B cell (primary cell): ENCODE data around the gene OTUD5. TPM values are rescaled to one million over a fixed set of nuclear protein-coding genes. Genes with fewer than 3 reads are reported as not detected.

Experiments used
- ATAC-seq: fragments of 200-7000 bp; cut with Tn5 transposase; one replicate; pipeline ENCODE4 v1.10.0; 2021; ENCODE audit warnings: low read depth, mild to moderate bottlenecking, moderate number of reproducible peaks, moderate library complexity
- CTCF ChIA-PET: fragments of 350-600 bp; sonication (Branson Sonifier 250); formaldehyde crosslinking; loops from one replicate; lab custom pipeline; 2021; ENCODE audit warnings: antibody characterized with exemption, inconsistent platforms; lab: Charles Lee
- POLR2A ChIA-PET: fragments of 350-600 bp; sonication (Branson Sonifier 250); formaldehyde crosslinking; loops from one replicate; lab custom pipeline; 2021; ENCODE audit warnings: antibody characterized with exemption; lab: Charles Lee
- DNase-seq: peaks from one replicate; pipeline ENCODE4 v3.0.0; 2013
- H2AFZ ChIP-seq: 2 replicates; pipeline ENCODE4 v1.6.1; 2012; ENCODE audit warnings: mild to moderate bottlenecking, low read depth, low read length; ENCODE audit not compliant: insufficient read depth, poor library complexity, severe bottlenecking
- H3K27ac ChIP-seq, 2 donors: 1 replicate in 1 of 2; 2 replicates in 1 of 2; pipeline ENCODE4 v1.5.1; 2012 to 2013; ENCODE audit warnings: low read length in 2 of 2, mild to moderate bottlenecking in 2 of 2, moderate library complexity in 1 of 2
- H3K27me3 ChIP-seq, 4 experiments: fragments of 200-600 bp in 1 of 4; sonication (generic) in 1 of 4; replicated peaks in 1 of 4; 1 replicate in 2 of 4; 2 replicates in 2 of 4; pipeline versions ENCODE4 v1.6.1 to v1.7.0; 2013 to 2016; ENCODE audit warnings: low read length in 3 of 4, mild to moderate bottlenecking in 2 of 4, mixed read lengths in 1 of 4, moderate library complexity in 1 of 4; ENCODE audit not compliant: insufficient read depth in 4 of 4, control insufficient read depth in 3 of 4; ENCODE audit errors: control extremely low read depth in 1 of 4
- H3K36me3 ChIP-seq, 2 experiments: replicated peaks in 1 of 2; 1 replicate in 1 of 2; 2 replicates in 1 of 2; pipeline versions ENCODE4 v1.6.1 to v1.7.1; 2013; ENCODE audit warnings: low read length in 1 of 2; ENCODE audit not compliant: insufficient read depth in 2 of 2, control insufficient read depth in 1 of 2; ENCODE audit errors: control extremely low read depth in 1 of 2, extremely low read depth in 1 of 2
- H3K4me1 ChIP-seq, 2 donors: fragments of 200-600 bp in 1 of 2; sonication (generic) in 1 of 2; 1 replicate in 1 of 2; 2 replicates in 1 of 2; pipeline versions ENCODE4 v1.5.1 to v1.6.1; 2013 to 2017; ENCODE audit warnings: low read length in 2 of 2; ENCODE audit not compliant: control insufficient read depth in 2 of 2, insufficient read depth in 2 of 2
- H3K4me2 ChIP-seq: replicated peaks from 2 replicates; pipeline ENCODE3; 2012; ENCODE audit warnings: mild to moderate bottlenecking, low read depth, low read length; ENCODE audit not compliant: poor library complexity, severe bottlenecking
- H3K4me3 ChIP-seq, 5 experiments: fragments of 200-600 bp in 1 of 5; sonication (generic) in 1 of 5; 1 replicate in 3 of 5; 2 replicates in 2 of 5; pipeline versions ENCODE4 v1.5.1 to v1.7.0; 2011 to 2016; ENCODE audit warnings: low read length in 4 of 5, mild to moderate bottlenecking in 4 of 5, low read depth in 2 of 5, control low read depth in 1 of 5, moderate library complexity in 1 of 5; ENCODE audit not compliant: insufficient read depth in 1 of 5; ENCODE audit errors: control extremely low read depth in 1 of 5, extremely low read depth in 1 of 5
- H3K79me2 ChIP-seq: fragments of 200-600 bp; sonication (generic); one replicate; pipeline ENCODE4 v1.6.0; 2016; ENCODE audit warnings: low read length; ENCODE audit not compliant: control insufficient read depth, insufficient read depth
- H3K9ac ChIP-seq: fragments of 200-600 bp; sonication (generic); 2 replicates; pipeline ENCODE4 v1.6.1; 2017; ENCODE audit warnings: mild to moderate bottlenecking, low read length, moderate library complexity
- H3K9me3 ChIP-seq, 3 donors: one replicate each; pipeline versions ENCODE4 v1.6.1 to v1.7.1; 2013; ENCODE audit warnings: low read length in 2 of 3; ENCODE audit not compliant: control insufficient read depth in 2 of 3, insufficient read depth in 1 of 3; ENCODE audit errors: control extremely low read depth in 1 of 3
- H4K20me1 ChIP-seq: 2 replicates; pipeline ENCODE4 v1.6.0; 2012; ENCODE audit warnings: mild to moderate bottlenecking, low read length; ENCODE audit not compliant: insufficient read depth, control insufficient read depth, poor library complexity, severe bottlenecking
- H3K27ac Mint-ChIP-seq: one replicate; pipeline ENCODE4 v1.8.0; 2021; ENCODE audit warnings: mixed read lengths
- H3K27me3 Mint-ChIP-seq: one replicate; pipeline ENCODE4 v1.8.0; 2021; ENCODE audit warnings: mixed read lengths
- H3K4me1 Mint-ChIP-seq: one replicate; pipeline ENCODE4 v1.8.0; 2021; ENCODE audit warnings: mixed read lengths
- H3K4me3 Mint-ChIP-seq: one replicate; pipeline ENCODE4 v1.8.0; 2021; ENCODE audit warnings: mixed read lengths
- H3K9me3 Mint-ChIP-seq: one replicate; pipeline ENCODE4 v1.8.0; 2022; ENCODE audit warnings: mixed read lengths; ENCODE audit not compliant: insufficient read depth
- EZH2 ChIP-seq: IDR thresholded peaks from 2 replicates; pipeline ENCODE4 v1.6.1; 2012; ENCODE audit warnings: borderline replicate concordance, low read depth, mild to moderate bottlenecking, moderate library complexity, low read length; ENCODE audit not compliant: insufficient read depth, poor library complexity, severe bottlenecking
- WGBS: methylation state at CpG from one replicate; pipeline ENCODE4 v1.1.5; 2013; ENCODE audit warnings: missing lambda C conversion rate; ENCODE audit not compliant: insufficient coverage; 5-methylcytosine and 5-hydroxymethylcytosine counted together
- intact Hi-C: fragments of 100-400 bp; cut with micrococcal nuclease; formaldehyde crosslinking; loops from one replicate; pipeline ENCODE4 v1.10.0; 2022
- polyA plus RNA-seq: library from polyadenylated mRNA; depleted of rRNA; stranded (reverse); fragments of >200 nt; gene quantifications from 2 replicates; pipeline ENCODE4 v1.2.3, GENCODE V29; 2012
- total RNA-seq, 2 donors: library from RNA; stranded (reverse); fragments of 120-200 nt in 1 of 2; gene quantifications; 1 replicate in 1 of 2; 2 replicates in 1 of 2; pipeline versions ENCODE4 v1.2.3 to v1.2.4, GENCODE V29; 2013 to 2022
- TF ChIP-seq, protein P1 (sequence below): fragments of 200-600 bp; IDR thresholded peaks from one replicate; pipeline ENCODE4 v1.8.0; 2022; ENCODE audit warnings: antibody characterized with exemption, mild to moderate bottlenecking

Gene OTUD5
- total and polyA plus RNA-seq, 2 donors (not counting 1 experiment from before 2014, with no cell fraction given): 105 to 116 TPM

DNA sequence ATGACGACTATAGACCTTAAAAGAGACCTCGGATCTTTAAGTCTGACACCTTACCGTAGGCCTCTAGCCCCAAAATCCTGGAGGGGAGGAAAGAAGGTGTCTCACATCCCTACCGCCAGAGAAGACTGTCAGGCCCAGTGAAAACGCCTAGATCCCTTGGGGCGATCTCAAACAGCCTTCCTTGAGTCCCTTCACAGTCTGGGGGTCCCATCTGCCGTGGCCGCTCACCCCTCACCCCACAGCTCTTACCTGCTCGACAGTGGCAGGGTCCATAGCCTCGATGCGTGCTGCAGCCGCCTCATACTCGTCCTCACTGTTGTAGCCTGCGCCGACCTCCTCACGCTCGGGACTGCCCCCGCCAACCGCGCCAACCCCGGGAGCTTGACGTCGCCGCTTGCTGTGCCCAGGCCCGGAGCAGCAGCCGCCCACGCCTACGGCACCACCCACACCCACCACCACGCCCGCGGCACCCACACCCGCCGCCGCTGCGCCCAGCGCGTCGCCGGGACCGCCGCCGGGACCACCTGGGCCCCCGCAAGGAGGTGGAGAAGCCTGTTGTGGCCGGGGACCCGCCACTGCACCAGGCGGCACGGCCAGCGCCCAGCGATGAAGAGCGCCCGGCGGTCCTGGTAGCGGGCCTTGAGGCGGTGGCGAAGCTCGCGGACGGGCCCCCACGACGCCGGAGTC lies 536 bp downstream of the OTUD5 start:
- 1% methylated on average over 50 of the region's 61 CpGs for WGBS
- intact Hi-C loops: loop anchor here (5.0 kb wide), 2 partner anchors 165 to 1300 kb away; partner anchors contain the start of genes GPKOW and UXT
- H3K4me2 ChIP-seq: peak overlapping the region; percentile 86
- Mint-ChIP-seq H3K27me3 (no peaks in the 10 kb centered on the region), H3K4me3 (peak overlapping the region; percentile 83), H3K4me1 (peaks cover 67% of the 10 kb centered on the region), H3K9me3 (no peaks in the 10 kb centered on the region), H3K27ac (peak overlapping the region; percentile 84)
- H2AFZ ChIP-seq: no peak overlapping the region
- peaks cover 0 to 28% of the 10 kb centered on the region in 2 experiments for H3K36me3 ChIP-seq
- peaks cover 56 to 75% of the 10 kb centered on the region in 2 donors for H3K4me1 ChIP-seq
- no peaks in the 10 kb centered on the region for H3K27me3 ChIP-seq
- peak overlapping the region; percentile 17 to 75 (median 65) for H3K4me3 ChIP-seq
- H3K9me3 ChIP-seq: no peaks in the 10 kb centered on the region
- DNase-seq (peak; percentile 64), ATAC-seq (no peak)
- ChIA-PET POLR2A (interaction anchor here (0.9 to 2.8 kb wide), 6 partner anchors 13 to 65 kb away, joined by 3 to 17 read pairs (median 7); partner anchors contain the start of gene SLC35A2), CTCF (interaction anchor here (0.9 to 1.7 kb wide), 2 partner anchors 16 to 19 kb away, joined by 3 to 4 read pairs; no protein-coding TSS in a partner anchor)
- TF ChIP-seq, protein P1, sequence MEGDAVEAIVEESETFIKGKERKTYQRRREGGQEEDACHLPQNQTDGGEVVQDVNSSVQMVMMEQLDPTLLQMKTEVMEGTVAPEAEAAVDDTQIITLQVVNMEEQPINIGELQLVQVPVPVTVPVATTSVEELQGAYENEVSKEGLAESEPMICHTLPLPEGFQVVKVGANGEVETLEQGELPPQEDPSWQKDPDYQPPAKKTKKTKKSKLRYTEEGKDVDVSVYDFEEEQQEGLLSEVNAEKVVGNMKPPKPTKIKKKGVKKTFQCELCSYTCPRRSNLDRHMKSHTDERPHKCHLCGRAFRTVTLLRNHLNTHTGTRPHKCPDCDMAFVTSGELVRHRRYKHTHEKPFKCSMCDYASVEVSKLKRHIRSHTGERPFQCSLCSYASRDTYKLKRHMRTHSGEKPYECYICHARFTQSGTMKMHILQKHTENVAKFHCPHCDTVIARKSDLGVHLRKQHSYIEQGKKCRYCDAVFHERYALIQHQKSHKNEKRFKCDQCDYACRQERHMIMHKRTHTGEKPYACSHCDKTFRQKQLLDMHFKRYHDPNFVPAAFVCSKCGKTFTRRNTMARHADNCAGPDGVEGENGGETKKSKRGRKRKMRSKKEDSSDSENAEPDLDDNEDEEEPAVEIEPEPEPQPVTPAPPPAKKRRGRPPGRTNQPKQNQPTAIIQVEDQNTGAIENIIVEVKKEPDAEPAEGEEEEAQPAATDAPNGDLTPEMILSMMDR: no peak
- TF ChIP-seq EZH2: no peak
- peaks cover 34% of the 10 kb centered on the region for H4K20me1 ChIP-seq
- peak overlapping the region; percentile 98 to 99 for H3K27ac ChIP-seq
- H3K9ac ChIP-seq: peak overlapping the region; percentile 70
- H3K79me2 ChIP-seq: peaks cover 53% of the 10 kb centered on the region

DNA sequence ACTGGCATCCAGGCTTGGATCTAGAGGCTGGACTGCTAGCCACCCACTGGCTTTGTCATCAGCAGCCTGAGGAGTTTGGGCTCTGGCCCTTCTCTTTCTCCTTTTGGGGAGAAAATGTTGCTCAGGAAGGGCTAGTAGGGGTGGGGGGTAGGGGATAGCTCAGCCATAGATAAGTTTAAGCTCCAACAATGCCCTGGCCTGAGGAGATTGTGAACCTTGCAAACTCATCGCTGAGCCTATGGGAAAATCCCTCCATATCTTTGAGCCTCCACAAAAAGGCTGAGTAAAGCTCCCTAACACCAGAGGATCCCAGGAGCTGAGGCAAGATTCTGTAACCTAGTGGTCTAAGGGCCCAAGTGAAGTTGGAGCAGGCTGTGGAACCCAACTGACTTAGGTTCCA lies 8.8 kb downstream of the OTUD5 start:
- CTCF ChIA-PET: interaction anchor here (1.0 kb wide), 1 partner anchor 35 kb away, joined by 3 read pairs; no protein-coding TSS in a partner anchor
- Histone ChIP-seq H3K9me3 (no peaks in the 10 kb centered on the region), H3K79me2 (peaks cover 83% of the 10 kb centered on the region), H3K27ac (no peak overlapping the region), H3K27me3 (no peaks in the 10 kb centered on the region), H3K4me2 (no peak overlapping the region), H3K9ac (no peak overlapping the region), H3K4me3 (no peak overlapping the region), H3K36me3 (peaks cover 0 to 17% of the 10 kb centered on the region in 2 experiments), H2AFZ (no peak overlapping the region), H3K4me1 (peaks cover 19 to 32% of the 10 kb centered on the region in 2 donors), H4K20me1 (peaks cover 7% of the 10 kb centered on the region)
- H3K27ac Mint-ChIP-seq: no peak overlapping the region
- DNase-seq (no peak), ATAC-seq (no peak)
- intact Hi-C loops: no loop called here
- H3K4me3 Mint-ChIP-seq: no peak overlapping the region
- H3K27me3 Mint-ChIP-seq: no peaks in the 10 kb centered on the region
- no peaks in the 10 kb centered on the region for H3K9me3 Mint-ChIP-seq
- POLR2A ChIA-PET: interaction anchor here (0.6 kb wide), 1 partner anchor 10 kb away, joined by 3 read pairs; no protein-coding TSS in a partner anchor
- TF ChIP-seq, protein P1: no peak
- no CpG with 5 or more reads among the region's 1 CpG for WGBS
- peaks cover 34% of the 10 kb centered on the region for H3K4me1 Mint-ChIP-seq
